B cell (primary cell): ENCODE measurements around the gene QRFP.

ENCODE experiments used
- CTCF ChIP-seq: fragments of 200-600 bp; IDR thresholded peaks from one replicate; pipeline ENCODE4 v1.8.0; 2022; ENCODE audit warnings: antibody characterized with exemption, mild to moderate bottlenecking
- EZH2 ChIP-seq: IDR thresholded peaks from 2 replicates; pipeline ENCODE4 v1.6.1; 2012; ENCODE audit warnings: borderline replicate concordance, low read depth, mild to moderate bottlenecking, moderate library complexity, low read length; ENCODE audit not compliant: insufficient read depth, poor library complexity, severe bottlenecking

- TF ChIP-seq CTCF (no peak), EZH2 (no peak)
Measured at GRCh38 chr9:130897105-130897751, 616 bp upstream of the QRFP start.
